ENCODE results near the gene PSMD14. TPM values are rescaled to one million over a fixed set of nuclear protein-coding genes. Genes with fewer than 3 reads are reported as not detected.

The PSMD14 gene
- total RNA-seq, 1 experiment from 2014 or later: 118 TPM

- TF ChIP-seq JUND (IDR thresholded peaks at IDR 0.05): no peak
- TF ChIP-seq TCF7L2 (IDR thresholded peaks at IDR 0.05; ENCODE audit: borderline replicate concordance, extremely low read depth, insufficient read depth, insufficient read length): no peak
- no peak for TF ChIP-seq REST (IDR thresholded peaks at IDR 0.05; ENCODE audit: low read depth)
- no peak for TF ChIP-seq RAD21 (IDR thresholded peaks at IDR 0.05; ENCODE audit: low read depth)
- no peak for TF ChIP-seq ZBTB33 (IDR thresholded peaks at IDR 0.05; ENCODE audit: extremely low read depth, insufficient replicate concordance, low read length)
- TF ChIP-seq ZFX (IDR thresholded peaks at IDR 0.05): no peak
- no peak for TF ChIP-seq CBX3 (IDR thresholded peaks at IDR 0.05; ENCODE audit: low read depth)
- TF ChIP-seq ZNF274 (IDR thresholded peaks at IDR 0.05; ENCODE audit: low read depth, low read length): no peak
- no peak for TF ChIP-seq EGR1 (IDR thresholded peaks at IDR 0.05; ENCODE audit: low read depth)
- no peak for TF ChIP-seq POLR2A (IDR thresholded peaks at IDR 0.05; ENCODE audit: borderline replicate concordance, extremely low read depth, insufficient read depth, insufficient read length)
- TF ChIP-seq ATF3 (IDR thresholded peaks at IDR 0.05): no peak
- no peak for TF ChIP-seq CTCF (IDR thresholded peaks at IDR 0.05 in 2 of 3, conservative IDR thresholded peaks at IDR 0.05 in 1 of 3; ENCODE audit: borderline replicate concordance in 1 of 3, insufficient read depth in 1 of 3, low read depth in 2 of 3, low read length in 2 of 3)
- TF ChIP-seq ELF1 (IDR thresholded peaks at IDR 0.05; ENCODE audit: borderline replicate concordance, low read depth): no peak
- no peak for TF ChIP-seq FOSL1 (IDR thresholded peaks at IDR 0.05; ENCODE audit: low read depth)
- no peak for TF ChIP-seq EZH2 (IDR thresholded peaks at IDR 0.05)
- no peak; the same call in 1 of the 2 replicates for TF ChIP-seq CEBPB (IDR thresholded peaks at IDR 0.05; ENCODE audit: low read depth)
- TF ChIP-seq SRF (IDR thresholded peaks at IDR 0.05; ENCODE audit: low read depth): no peak
- no peak for TF ChIP-seq YY1 (IDR thresholded peaks at IDR 0.05; ENCODE audit: extremely low read depth, insufficient replicate concordance, low read depth, low read length)
- no peak for TF ChIP-seq EZH2phosphoT487 (IDR thresholded peaks at IDR 0.05; ENCODE audit: borderline replicate concordance)
- Histone ChIP-seq H3K9me2 (ENCODE audit: insufficient read depth) (no peaks in the 10 kb centered on the region), H3K4me1 (ENCODE audit: control insufficient read depth in 1 of 2, insufficient read depth in 2 of 2, low read length in 2 of 2) (peaks cover 0 to 15% of the 10 kb centered on the region in 2 experiments; a peak in 2 of 4 replicates), H3K4me3 (replicated peaks in 1 of 2; ENCODE audit: low read depth in 1 of 2, low read length in 2 of 2) (peak overlapping the region; percentile 67 to 69), H3K27me3 (ENCODE audit: insufficient read depth, low read length) (no peaks in the 10 kb centered on the region), H3K9me3 (ENCODE audit: control insufficient read depth in 1 of 2, insufficient read depth in 1 of 2, low read depth in 1 of 2, low read length in 2 of 2) (no peaks in the 10 kb centered on the region), H2AFZ (ENCODE audit: low read depth, low read length, poor library complexity, severe bottlenecking) (peak overlapping the region; percentile 79), H3K79me2 (ENCODE audit: insufficient read depth, low read length) (peaks cover 56% of the 10 kb centered on the region), H3K27ac (ENCODE audit: low read depth, low read length) (peak overlapping the region; percentile 82), H3K36me3 (ENCODE audit: control insufficient read depth in 1 of 2, insufficient read depth in 2 of 2, low read length in 2 of 2) (no peaks in the 10 kb centered on the region), H3K4me2 (ENCODE audit: low read length) (peak overlapping the region; percentile 87), H4K20me1 (ENCODE audit: insufficient read depth) (peaks cover 4% of the 10 kb centered on the region; the same call in 1 of the 2 replicates), H3K9ac (ENCODE audit: low read length) (peak overlapping the region; percentile 86)
- ChIA-PET RAD21 (ENCODE audit: low non-redundant PET in 1 of 2, low total read pairs in 2 of 2, uncharacterized antibody in 2 of 2, unreplicated experiment in 2 of 2) (no interaction called here), CTCF (no interaction called here), POLR2A (interaction anchor here (0.9 to 1.0 kb wide), 6 partner anchors 9 to 123 kb away, joined by 3 to 4 read pairs (median 4); no protein-coding TSS in a partner anchor)
- intact Hi-C loops (cut with micrococcal nuclease): no loop called here
- DNase-seq (ENCODE audit: low read depth, low spot score) (no peak), ATAC-seq (no peak; the same call in 1 of the 2 replicates)
- TSS peak; percentile 87 for BruUV-seq (replicated peaks)
These were observed 549 bp upstream of the PSMD14 start for GRCh38 chr2:161307676-161308075.

All from HCT116 (cell line).